ENCODE results near the gene DOK6.

DOK6 gene

GRCh38 chr18:69677595-69677994 lies 276.9 kb downstream of the DOK6 start:
- DNase-seq (ENCODE audit: low read depth) = no peak
- no peak overlapping the region for H3K4me3 ChIP-seq (ENCODE audit: low read length)
- no peak for TF ChIP-seq CTCF (IDR thresholded peaks at IDR 0.05; ENCODE audit: insufficient read depth, low read depth, low read length, missing control alignments)

GRCh38 chr18:69680123-69680522 lies 279.4 kb downstream of the DOK6 start:
- no peak overlapping the region for H3K4me3 ChIP-seq (ENCODE audit: low read length)
- no peak for DNase-seq (ENCODE audit: low read depth)
- TF ChIP-seq CTCF (IDR thresholded peaks at IDR 0.05; ENCODE audit: insufficient read depth, low read depth, low read length, missing control alignments) = no peak

GRCh38 chr18:69683176-69683575 lies 282.5 kb downstream of the DOK6 start:
- no peak for DNase-seq (ENCODE audit: low read depth)
- TF ChIP-seq CTCF (IDR thresholded peaks at IDR 0.05; ENCODE audit: insufficient read depth, low read depth, low read length, missing control alignments) = no peak
- H3K4me3 ChIP-seq (ENCODE audit: low read length) = no peak overlapping the region

- DNase-seq (ENCODE audit: low read depth) = no peak
- no peak for TF ChIP-seq CTCF (IDR thresholded peaks at IDR 0.05; ENCODE audit: insufficient read depth, low read depth, low read length, missing control alignments)
- H3K4me3 ChIP-seq (ENCODE audit: low read length) = no peak overlapping the region
Measured at GRCh38 chr18:69684789-69685188, 284.1 kb downstream of the DOK6 start.

DNA sequence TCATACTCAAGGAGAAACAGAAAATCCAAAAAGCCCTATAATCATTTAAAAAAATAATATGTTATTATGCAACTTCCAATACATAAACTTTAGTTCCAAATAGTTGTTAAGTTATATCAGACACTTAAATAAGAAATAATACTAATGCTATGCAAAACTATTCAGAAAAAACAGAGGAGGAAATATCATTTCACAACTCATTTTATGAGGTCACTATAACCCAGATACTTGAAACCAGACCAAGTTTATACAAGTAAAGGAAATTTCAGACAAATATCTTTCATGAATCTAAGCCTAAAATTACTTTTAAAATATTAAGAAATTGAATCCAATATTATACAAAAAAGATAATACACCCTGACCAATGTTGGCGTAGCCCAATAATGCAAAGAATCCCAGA lies 286.2 kb downstream of the DOK6 start:
- TF ChIP-seq CTCF (IDR thresholded peaks at IDR 0.05; ENCODE audit: insufficient read depth, low read depth, low read length, missing control alignments) = no peak
- no peak overlapping the region for H3K4me3 ChIP-seq (ENCODE audit: low read length)
- no peak for DNase-seq (ENCODE audit: low read depth)

DNA sequence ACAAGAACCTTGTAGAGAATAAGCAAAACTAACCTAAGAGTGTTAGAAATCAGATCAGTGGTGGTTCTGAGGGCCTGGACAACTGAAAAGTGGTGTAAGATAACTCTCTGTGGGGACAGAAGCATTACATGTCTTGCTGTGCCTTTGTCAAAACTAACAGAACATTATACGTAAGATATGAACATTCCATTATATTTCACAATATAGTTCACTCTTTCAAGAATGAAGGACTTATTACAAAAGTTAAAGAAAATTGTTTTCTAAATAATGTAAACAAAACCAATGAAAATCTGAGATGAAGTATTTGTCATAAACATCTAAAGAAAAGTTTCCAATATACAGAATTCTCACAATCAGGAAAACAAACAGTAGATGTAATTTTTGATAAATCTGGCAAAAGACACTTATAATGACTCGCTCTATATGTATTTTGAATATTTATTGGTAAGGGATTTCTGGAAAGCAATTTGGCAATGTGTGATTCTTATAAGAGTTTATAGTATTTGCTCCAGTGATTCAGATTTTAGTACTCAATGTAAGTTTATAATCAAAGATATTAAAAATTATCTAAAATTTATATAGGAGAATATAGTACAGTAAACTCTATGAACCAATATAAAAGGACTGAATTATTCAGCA lies 288.6 kb downstream of the DOK6 start:
- TF ChIP-seq CTCF (IDR thresholded peaks at IDR 0.05; ENCODE audit: insufficient read depth, low read depth, low read length, missing control alignments) = no peak
- DNase-seq (ENCODE audit: low read depth) = no peak
- H3K4me3 ChIP-seq (ENCODE audit: low read length) = no peak overlapping the region

All from epithelial cell of esophagus (primary cell).